ENCODE data around the gene MID1.

The MID1 gene, protein sequence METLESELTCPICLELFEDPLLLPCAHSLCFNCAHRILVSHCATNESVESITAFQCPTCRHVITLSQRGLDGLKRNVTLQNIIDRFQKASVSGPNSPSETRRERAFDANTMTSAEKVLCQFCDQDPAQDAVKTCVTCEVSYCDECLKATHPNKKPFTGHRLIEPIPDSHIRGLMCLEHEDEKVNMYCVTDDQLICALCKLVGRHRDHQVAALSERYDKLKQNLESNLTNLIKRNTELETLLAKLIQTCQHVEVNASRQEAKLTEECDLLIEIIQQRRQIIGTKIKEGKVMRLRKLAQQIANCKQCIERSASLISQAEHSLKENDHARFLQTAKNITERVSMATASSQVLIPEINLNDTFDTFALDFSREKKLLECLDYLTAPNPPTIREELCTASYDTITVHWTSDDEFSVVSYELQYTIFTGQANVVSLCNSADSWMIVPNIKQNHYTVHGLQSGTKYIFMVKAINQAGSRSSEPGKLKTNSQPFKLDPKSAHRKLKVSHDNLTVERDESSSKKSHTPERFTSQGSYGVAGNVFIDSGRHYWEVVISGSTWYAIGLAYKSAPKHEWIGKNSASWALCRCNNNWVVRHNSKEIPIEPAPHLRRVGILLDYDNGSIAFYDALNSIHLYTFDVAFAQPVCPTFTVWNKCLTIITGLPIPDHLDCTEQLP

DNA sequence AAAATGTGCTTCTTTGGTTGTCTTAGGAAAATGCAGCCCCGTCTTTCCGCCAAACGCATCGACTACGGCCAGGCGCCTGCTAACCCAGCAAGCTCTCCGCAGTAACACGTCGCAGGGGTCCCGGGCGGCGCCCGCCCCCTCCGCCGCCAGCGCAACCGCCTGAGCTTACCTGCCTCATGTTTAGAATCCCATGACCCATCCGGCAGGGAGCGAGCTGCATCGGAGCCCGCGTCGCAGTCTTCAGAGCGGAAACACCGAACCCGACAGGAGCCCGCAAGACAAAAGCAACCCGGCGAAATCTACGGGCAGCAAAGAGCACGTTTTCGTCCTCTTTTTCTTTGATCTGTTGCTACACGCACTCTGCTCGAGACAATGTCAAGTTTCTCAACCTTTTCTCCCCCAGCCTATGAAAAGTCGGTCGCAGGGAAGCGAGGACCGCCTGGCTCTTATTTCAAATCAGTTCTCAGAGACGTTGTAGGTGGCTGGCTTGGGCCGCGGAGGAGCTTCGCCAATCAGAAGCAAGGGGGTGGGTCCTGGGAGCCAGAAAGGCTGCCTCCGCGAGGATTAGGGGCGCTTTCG, at the start of gene MID1:
Gene MID1, minus strand, starts transcription at position 465 of the 579 bp plus-strand sequence. CDS start 53,038 bp downstream, outside the sequence.
- DNase-seq (ENCODE audit: low spot score) = peak; percentile 35

- no peak for DNase-seq (ENCODE audit: low spot score)
Observed at GRCh38 chrX:10667143-10667542, 46.8 kb upstream of the MID1 start.

- no peak for DNase-seq (ENCODE audit: low spot score)
Observed at GRCh38 chrX:10666102-10666501, 45.7 kb upstream of the MID1 start.

DNA sequence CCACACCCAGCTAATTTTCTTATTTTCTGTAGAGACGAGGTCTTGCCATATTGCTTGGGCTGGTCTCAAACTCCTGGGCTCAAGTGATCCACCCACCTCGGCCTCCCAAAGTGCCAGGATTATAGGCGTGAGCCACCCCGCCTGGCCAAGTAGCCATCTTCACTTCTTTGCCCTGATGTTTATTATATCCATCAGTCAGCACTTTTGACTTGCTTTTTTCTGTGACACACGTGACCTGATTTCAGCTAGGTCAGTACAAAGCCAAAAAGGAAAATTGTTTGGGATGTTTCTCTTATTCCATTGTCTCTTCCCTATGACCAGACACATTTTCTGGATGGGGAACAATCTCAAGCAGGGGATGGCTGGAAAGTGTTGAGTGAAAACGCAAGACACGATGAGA, 45.3 kb upstream of the MID1 start:
- DNase-seq (ENCODE audit: low spot score) = no peak

DNA sequence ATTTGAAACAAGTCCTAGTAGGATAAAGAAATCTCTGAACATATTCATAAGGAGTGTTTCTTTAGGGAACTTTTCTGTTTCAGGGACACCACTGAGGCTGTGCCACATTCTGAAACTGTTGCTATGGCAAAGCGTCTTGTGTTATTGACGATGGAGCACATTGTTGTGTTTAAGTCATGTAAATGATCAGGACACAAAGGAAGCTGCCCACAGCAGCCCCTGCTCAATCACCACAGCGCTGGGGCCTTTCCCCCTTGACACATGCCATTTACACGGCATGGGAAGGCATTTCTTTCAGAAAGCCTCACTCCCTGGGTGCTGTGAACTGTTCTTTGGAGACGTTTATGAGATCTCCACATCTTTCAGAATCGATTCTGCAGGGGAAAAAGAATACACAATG, 39.8 kb upstream of the MID1 start:
- DNase-seq (ENCODE audit: low spot score) = no peak

GRCh38 chrX:10656214-10656613, 35.8 kb upstream of the MID1 start:
- no peak for DNase-seq (ENCODE audit: low spot score)

- DNase-seq (ENCODE audit: low spot score) = no peak
Observed at GRCh38 chrX:10654960-10655359, 34.6 kb upstream of the MID1 start.

GRCh38 chrX:10653302-10653701, 32.9 kb upstream of the MID1 start:
- DNase-seq (ENCODE audit: low spot score) = no peak

GRCh38 chrX:10649265-10649664, 28.9 kb upstream of the MID1 start:
- DNase-seq (ENCODE audit: low spot score) = no peak

GRCh38 chrX:10648614-10649013, 28.2 kb upstream of the MID1 start:
- DNase-seq (ENCODE audit: low spot score) = no peak

- DNase-seq (ENCODE audit: low spot score) = no peak
Observed at GRCh38 chrX:10636851-10637250, 16.5 kb upstream of the MID1 start.

DNA sequence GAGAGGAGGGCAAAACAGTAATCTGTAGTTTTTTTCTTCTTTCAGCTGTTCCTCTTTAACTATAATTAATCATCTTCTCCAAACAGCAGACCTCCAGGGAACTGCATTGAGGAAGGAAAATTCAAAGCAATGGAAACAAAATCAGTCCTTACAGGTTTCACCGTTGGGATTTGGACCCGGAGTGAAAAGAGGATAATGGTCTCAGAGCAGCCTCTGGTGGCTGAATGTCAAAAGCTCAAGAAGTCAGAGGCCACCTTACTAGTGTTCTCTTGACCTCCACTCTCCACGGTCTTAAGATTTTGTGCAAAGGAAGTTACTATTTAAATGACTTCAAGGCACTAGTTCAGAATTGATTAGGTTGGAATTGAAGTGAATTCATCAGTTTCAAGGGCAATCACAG, 16.0 kb upstream of the MID1 start:
- peak; percentile 72 for DNase-seq (ENCODE audit: low spot score)

DNA sequence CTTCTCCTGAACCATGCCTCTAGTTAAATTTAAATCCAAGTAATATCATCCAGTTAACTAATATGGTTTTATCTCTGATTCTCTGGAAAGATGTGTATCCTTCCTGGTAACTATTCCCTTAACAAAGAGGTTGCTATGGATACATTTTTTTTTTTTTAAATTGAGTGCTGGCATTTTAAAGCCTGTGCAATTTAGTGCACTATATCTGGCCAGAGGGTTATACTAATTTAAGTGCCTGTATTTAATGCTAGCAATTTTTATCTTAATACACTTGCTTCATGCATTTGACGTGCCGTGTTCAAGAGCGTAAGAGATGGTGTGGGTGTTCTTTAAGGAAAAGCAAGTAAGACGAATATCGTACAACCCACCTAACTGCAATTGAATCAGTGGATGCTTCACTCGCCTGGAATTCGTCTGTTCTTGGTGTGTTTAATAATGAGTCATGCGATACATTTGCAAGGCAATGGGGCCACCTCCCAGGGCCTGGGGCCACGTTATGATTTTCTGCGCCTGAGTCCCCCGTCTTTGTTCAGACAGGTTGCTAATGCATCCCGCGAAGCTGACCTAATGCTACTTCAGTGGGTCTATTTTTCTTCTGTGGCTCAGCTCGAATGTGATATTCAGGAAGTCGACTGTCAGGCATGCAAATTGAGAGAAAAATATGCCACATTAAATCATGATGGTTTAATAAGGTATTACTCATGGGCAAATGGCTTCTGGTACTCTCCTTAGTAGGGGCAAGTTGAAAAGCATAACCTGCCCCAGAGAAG, 14.2 kb upstream of the MID1 start:
- DNase-seq (ENCODE audit: low spot score) = peak; percentile 39

- DNase-seq (ENCODE audit: low spot score) = peak; percentile 78
Observed at GRCh38 chrX:10633722-10634121, 13.3 kb upstream of the MID1 start.

DNA sequence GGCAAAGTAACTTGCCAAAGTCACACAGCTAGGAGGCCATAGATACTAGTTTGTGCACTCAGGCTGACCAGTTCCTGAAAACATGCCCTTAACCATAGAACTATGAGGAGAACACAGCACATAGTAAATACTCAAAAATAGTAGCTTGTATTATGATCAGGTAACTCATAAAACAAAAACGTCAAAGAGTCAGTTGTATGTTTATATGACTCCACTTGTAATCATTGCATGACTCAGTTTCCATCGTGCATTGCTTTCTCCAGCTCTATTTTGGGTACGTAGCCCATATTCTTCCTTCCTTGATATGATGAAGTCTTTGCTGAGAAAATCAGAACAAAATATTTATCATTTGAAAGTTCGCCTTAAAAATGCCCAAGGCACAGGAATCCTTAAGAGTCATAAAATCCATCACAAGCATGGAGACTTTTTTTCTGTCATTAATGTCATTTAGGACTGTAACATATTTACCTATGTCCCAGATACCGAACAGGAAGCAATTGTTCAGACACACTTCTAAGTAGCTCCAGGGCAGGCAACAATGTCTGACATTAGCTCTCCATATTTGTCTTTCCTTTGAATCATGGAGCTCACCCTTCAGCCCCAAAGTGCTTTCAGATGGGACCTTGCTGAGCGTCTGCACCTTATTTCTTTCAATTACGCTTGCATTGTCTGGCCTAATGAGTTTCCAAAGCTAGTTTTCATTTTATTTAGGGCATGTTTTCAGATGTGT, 11.2 kb upstream of the MID1 start:
- DNase-seq (ENCODE audit: low spot score) = no peak

DNA sequence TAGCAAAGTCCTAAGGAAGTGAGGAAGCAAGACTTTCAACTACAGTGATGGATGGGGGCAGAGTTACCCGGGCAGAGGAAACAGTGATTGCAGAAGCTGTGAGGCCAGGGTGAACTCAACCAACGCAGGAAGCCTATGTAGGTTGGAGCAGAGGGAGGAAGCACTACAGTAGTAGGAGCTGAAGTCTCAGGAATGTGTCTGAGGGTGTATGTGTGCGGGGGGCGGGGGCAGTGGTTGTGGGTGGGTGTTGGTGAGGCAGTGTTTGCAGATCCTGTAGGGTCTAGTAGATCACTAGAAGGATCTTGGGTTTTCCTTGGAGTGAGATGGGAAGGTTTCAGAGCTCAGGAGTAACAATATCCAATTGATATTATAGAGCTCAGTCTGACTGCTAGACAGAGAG, 9.9 kb upstream of the MID1 start:
- no peak for DNase-seq (ENCODE audit: low spot score)

- DNase-seq (ENCODE audit: low spot score) = no peak
Observed at GRCh38 chrX:10629905-10630304, 9.5 kb upstream of the MID1 start.

DNA sequence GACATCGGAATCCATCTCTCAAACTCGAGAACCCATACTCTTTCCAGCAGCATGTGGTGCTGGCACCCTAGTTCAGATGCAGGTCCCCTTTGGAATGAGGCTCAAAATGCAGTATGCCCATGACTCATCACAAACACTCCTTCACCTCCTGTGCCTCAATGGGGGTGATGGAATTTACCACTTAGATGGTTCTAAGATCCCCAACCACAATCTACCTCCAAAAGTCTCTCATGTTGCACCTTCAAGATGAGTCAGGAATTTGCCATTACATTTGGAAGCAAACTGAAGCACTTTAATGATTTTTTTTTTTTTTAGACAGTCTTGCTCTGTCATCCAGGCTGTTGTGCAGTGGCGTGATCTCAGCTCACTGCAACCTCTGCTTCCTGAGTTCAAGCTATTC, 8.5 kb upstream of the MID1 start:
- DNase-seq (ENCODE audit: low spot score) = no peak

- DNase-seq (ENCODE audit: low spot score) = no peak
Observed at GRCh38 chrX:10622197-10622596, 1.8 kb upstream of the MID1 start.

DNA sequence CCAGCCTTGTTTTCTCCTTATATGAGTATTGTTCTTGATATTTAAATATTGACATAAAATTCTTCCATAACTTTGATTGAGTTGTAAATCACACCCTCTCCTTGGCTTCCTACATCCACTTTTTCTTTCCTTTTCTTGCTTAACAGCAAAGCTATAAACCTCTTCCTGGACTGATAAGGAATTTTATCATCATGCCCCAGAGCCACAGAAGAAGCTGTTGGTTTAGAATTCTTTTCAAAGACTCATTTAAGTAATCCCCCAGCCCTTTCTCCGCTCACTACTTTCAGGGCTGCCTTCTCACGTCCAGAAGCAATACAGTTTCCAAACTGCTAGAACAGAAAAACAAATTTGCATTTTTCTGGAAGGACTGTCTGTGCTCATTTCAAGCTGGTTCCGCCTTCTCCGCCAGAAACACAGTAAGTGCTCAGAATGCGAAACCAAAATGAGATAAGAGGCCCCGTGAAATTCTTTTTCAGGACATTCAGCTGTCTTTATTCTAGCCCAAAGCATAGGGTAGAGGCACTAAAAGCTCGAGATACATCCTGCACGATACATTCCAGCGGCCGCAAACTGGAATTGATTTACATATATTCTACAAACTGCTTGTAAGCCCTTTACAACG, 849 bp downstream of the MID1 start:
- DNase-seq (ENCODE audit: low spot score) = no peak

GRCh38 chrX:10618961-10619360, 1.4 kb downstream of the MID1 start:
- DNase-seq (ENCODE audit: low spot score) = no peak

All from COLO829 (cell line).